Measurements from ENCODE around the gene SDK1.

Gene SDK1

GRCh38 chr7:4085937-4086691 lies 785.1 kb downstream of the SDK1 start:
- POLR2A ChIA-PET = no interaction called here
- TF ChIP-seq ZFHX2 (tag by site-specific recombination; conservative IDR thresholded peaks at IDR 0.05) = no peak
- no peak for TF ChIP-seq ZNF629 (tag by site-specific recombination; IDR thresholded peaks at IDR 0.05)
- no peak for TF ChIP-seq ZNF184 (tag by site-specific recombination; IDR thresholded peaks at IDR 0.05)
- TF ChIP-seq PRDM1 (tag by site-specific recombination; IDR thresholded peaks at IDR 0.05) = no peak
- TF ChIP-seq ZNF26 (tag by site-specific recombination; IDR thresholded peaks at IDR 0.05) = no peak
- no peak for TF ChIP-seq ZNF510 (tag by site-specific recombination; IDR thresholded peaks at IDR 0.05; ENCODE audit: insufficient replicate concordance)
- TF ChIP-seq, protein P1, sequence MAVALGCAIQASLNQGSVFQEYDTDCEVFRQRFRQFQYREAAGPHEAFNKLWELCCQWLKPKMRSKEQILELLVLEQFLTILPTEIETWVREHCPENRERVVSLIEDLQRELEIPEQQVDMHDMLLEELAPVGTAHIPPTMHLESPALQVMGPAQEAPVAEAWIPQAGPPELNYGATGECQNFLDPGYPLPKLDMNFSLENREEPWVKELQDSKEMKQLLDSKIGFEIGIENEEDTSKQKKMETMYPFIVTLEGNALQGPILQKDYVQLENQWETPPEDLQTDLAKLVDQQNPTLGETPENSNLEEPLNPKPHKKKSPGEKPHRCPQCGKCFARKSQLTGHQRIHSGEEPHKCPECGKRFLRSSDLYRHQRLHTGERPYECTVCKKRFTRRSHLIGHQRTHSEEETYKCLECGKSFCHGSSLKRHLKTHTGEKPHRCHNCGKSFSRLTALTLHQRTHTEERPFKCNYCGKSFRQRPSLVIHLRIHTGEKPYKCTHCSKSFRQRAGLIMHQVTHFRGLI (tag by site-specific recombination; IDR thresholded peaks at IDR 0.05) = no peak
- no peak for TF ChIP-seq ZNF132 (tag by site-specific recombination; IDR thresholded peaks at IDR 0.05; ENCODE audit: borderline replicate concordance)
- no peak for TF ChIP-seq ZNF777 (tag by site-specific recombination; IDR thresholded peaks at IDR 0.05; ENCODE audit: borderline replicate concordance)
- no peak for TF ChIP-seq HOXD13 (CRISPR knock-in tag; IDR thresholded peaks at IDR 0.05; ENCODE audit: borderline replicate concordance)
- TF ChIP-seq ZNF2 (tag by site-specific recombination; IDR thresholded peaks at IDR 0.05) = no peak
- TF ChIP-seq ZNF394 (tag by site-specific recombination; IDR thresholded peaks at IDR 0.05; ENCODE audit: borderline replicate concordance) = no peak
- TF ChIP-seq ZNF433 (tag by site-specific recombination; IDR thresholded peaks at IDR 0.05; ENCODE audit: low read depth) = no peak
- no peak for TF ChIP-seq KLF1 (tag by site-specific recombination; IDR thresholded peaks at IDR 0.05)
- TF ChIP-seq KLF8 (tag by site-specific recombination; IDR thresholded peaks at IDR 0.05) = no peak
- no peak for TF ChIP-seq ZNF660 (tag by site-specific recombination; IDR thresholded peaks at IDR 0.05)
- TF ChIP-seq ZNF24 (tag by site-specific recombination; IDR thresholded peaks at IDR 0.05) = no peak
- H3K4me1 ChIP-seq (ENCODE audit: control insufficient read depth, insufficient read depth, low read length) = no peaks in the 10 kb centered on the region
- CTCF ChIA-PET = interaction anchor here (0.7 kb wide), 1 partner anchor 42 kb away, joined by 6 read pairs; no protein-coding TSS in a partner anchor
- no peak overlapping the region for H3K27ac ChIP-seq (ENCODE audit: extremely low read depth, low read depth, low read length)
- H3K9me3 ChIP-seq (ENCODE audit: control insufficient read depth, insufficient read depth, low read depth, low read length) = no peaks in the 10 kb centered on the region
- no peaks in the 10 kb centered on the region for H3K36me3 ChIP-seq (ENCODE audit: control insufficient read depth in 2 of 2, insufficient read depth in 1 of 2, low read length in 2 of 2)
- H3K4me3 ChIP-seq (ENCODE audit: low read depth, low read length) = no peak overlapping the region

DNA sequence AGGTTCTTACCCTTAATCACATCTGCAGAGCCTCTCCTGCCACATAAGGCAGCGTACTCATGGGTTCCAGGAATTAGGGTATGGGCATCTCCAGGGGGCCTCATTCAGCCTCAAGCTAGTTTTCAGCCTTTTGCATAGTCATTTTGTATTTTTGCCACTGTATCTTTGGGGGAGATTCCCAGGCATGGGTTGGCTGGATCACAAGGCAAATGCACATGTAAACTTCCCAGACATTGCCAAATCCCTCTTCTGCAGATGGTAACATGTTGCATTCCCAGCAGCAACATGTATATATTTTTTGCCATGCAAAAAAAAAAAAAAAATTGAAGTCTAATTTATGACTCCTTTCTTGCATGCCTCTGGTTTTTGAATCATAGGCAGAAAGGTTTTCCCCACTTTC lies 785.7 kb downstream of the SDK1 start:
- Histone ChIP-seq H3K27ac (ENCODE audit: extremely low read depth, low read depth, low read length) (no peak overlapping the region), H3K9me3 (ENCODE audit: control insufficient read depth, insufficient read depth, low read depth, low read length) (no peaks in the 10 kb centered on the region), H3K36me3 (ENCODE audit: control insufficient read depth in 2 of 2, insufficient read depth in 1 of 2, low read length in 2 of 2) (no peaks in the 10 kb centered on the region), H3K4me1 (ENCODE audit: control insufficient read depth, insufficient read depth, low read length) (no peaks in the 10 kb centered on the region), H3K4me3 (ENCODE audit: low read depth, low read length) (no peak overlapping the region)
- ChIA-PET POLR2A (no interaction called here), CTCF (interaction anchor here (0.7 kb wide), 1 partner anchor 41 kb away, joined by 6 read pairs; no protein-coding TSS in a partner anchor)
- TF ChIP-seq ZNF585B (tag by site-specific recombination; IDR thresholded peaks at IDR 0.05) (no peak), PATZ1 (tag by site-specific recombination; IDR thresholded peaks at IDR 0.05) (no peak), ZNF311 (tag by site-specific recombination; IDR thresholded peaks at IDR 0.05; ENCODE audit: borderline replicate concordance) (no peak), MZF1 (tag by site-specific recombination; IDR thresholded peaks at IDR 0.05; ENCODE audit: borderline replicate concordance) (no peak), ZNF223 (tag by site-specific recombination; IDR thresholded peaks at IDR 0.05) (no peak), GLI2 (tag by site-specific recombination; IDR thresholded peaks at IDR 0.05; ENCODE audit: borderline replicate concordance, low read depth) (no peak), ZNF707 (tag by site-specific recombination; IDR thresholded peaks at IDR 0.05) (no peak), ZNF549 (tag by site-specific recombination; IDR thresholded peaks at IDR 0.05) (no peak), ZNF521 (tag by site-specific recombination; IDR thresholded peaks at IDR 0.05) (no peak), KLF8 (tag by site-specific recombination; IDR thresholded peaks at IDR 0.05) (no peak), ZBTB26 (tag by site-specific recombination; optimal IDR thresholded peaks at IDR 0.05) (no peak)
- TF ChIP-seq, protein P2, sequence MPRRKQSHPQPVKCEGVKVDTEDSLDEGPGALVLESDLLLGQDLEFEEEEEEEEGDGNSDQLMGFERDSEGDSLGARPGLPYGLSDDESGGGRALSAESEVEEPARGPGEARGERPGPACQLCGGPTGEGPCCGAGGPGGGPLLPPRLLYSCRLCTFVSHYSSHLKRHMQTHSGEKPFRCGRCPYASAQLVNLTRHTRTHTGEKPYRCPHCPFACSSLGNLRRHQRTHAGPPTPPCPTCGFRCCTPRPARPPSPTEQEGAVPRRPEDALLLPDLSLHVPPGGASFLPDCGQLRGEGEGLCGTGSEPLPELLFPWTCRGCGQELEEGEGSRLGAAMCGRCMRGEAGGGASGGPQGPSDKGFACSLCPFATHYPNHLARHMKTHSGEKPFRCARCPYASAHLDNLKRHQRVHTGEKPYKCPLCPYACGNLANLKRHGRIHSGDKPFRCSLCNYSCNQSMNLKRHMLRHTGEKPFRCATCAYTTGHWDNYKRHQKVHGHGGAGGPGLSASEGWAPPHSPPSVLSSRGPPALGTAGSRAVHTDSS (tag by site-specific recombination; IDR thresholded peaks at IDR 0.05) = no peak

Measured in HEK293 (cell line).